GM18499 (cell line): ENCODE results near the gene MXRA8.
A peak's percentile ranks its signal among the peaks of the same experiment; 100 is the strongest.

Source experiments
- ATAC-seq: cut with Tn5 transposase; IDR thresholded peaks from one replicate; pipeline ENCODE4 v1.9.1; 2021; ENCODE audit warnings: moderate number of reproducible peaks; ENCODE audit not compliant: insufficient read depth, unreplicated experiment

The MXRA8 gene

DNA sequence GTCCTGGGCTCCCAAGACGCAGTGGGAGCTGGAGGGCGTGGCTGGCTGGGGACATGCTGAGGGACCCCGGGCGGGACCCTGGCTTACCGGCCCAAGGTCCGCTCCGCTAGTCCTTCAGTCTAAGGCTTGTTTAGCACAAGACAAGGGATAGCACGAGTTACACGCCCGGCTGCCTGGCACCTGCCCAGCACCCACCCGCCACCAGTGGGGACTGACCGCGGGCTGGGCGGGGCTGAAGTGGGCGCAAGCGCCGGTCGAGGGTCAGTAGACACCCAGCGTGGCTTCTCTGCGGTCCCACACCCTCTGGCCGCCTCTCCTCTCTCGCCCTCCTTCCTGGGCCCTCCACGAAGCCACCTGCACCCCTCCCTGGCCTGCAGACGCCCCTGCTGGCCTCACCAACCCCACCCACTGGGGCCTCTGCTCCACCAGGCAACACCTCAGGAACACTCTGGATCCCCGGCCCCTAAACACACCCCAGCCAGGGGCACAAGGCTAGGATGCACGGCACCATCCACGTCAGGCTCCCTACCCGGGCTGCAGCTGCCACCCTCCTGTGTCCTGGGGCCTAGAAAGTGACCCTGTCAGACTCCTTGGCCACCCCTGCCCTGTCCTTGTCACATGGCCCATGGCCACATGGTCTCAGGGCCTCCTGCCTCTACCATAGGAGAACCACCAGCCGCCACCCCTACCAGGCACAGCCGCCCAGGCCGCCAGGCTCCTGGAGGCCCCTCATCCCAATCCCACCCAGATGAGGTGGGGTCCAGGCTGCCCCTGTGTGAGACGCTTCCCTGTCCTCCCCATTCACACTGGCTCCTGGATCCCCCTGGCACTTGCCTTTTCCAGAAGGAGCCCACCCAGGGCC lies 21.2 kb downstream of the MXRA8 start:
- no peak for ATAC-seq

DNA sequence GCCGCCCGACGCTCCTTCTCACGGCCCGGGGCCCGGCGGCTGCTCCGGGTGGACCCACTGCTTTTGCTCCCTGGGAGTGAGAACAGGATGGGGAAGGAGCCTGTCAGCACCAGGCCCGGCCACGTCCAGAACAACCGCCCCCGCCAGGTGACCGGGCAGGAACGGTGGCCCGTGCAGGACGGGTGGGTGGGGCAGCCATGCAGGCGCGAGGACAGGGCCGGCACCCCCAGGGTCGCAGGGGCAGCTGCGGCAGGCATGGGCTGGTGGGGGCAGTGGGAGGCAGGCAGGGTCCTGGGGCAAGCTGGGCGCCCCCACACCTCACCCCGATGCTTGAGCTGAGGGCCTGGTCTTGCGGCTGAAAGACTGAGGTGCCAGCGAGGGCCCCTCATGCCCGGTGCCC lies 21.9 kb downstream of the MXRA8 start:
- no peak for ATAC-seq

DNA sequence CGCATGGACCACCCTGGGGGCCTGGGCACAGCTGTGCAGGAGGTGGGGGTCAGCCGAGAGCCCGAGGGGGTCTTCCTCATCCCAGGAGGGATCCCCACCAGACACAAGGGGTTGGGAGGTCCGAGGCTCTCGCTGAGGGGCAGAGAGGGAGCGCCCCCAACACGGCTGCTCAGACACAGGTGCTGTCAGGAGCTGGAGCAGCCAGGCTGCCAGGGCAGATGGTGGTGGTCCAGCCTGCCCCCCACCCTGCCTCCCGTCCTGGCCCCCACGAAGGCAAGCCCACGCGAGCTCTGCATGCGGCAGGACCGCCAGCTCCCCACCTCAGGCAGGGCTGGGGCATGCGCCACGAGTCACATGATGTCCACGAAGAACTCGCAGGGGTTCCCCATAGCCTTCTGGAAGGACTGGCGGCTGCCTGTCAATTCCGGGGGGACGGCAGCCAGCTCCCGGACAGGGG lies 22.5 kb downstream of the MXRA8 start:
- ATAC-seq, result no peak

DNA sequence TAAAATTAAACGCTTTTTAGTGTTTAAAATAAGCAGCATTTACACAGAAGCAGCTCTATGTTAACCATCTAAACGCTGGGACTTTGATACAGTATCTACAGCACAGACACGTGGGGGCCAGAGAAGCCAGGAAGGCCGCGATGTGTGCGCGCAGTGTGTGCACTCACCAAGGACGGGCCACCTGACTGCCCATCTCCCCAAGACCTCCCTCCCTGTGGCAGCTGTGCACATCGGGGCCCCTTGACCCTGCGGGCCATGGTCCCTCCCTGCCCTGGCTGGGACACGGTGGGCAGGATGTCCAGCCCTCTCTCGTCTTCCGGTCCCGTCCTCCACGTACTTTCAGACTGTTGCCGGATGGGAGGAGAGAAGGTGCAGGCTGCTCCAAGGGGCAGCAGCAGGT lies 23.1 kb downstream of the MXRA8 start:
- ATAC-seq, result no peak

DNA sequence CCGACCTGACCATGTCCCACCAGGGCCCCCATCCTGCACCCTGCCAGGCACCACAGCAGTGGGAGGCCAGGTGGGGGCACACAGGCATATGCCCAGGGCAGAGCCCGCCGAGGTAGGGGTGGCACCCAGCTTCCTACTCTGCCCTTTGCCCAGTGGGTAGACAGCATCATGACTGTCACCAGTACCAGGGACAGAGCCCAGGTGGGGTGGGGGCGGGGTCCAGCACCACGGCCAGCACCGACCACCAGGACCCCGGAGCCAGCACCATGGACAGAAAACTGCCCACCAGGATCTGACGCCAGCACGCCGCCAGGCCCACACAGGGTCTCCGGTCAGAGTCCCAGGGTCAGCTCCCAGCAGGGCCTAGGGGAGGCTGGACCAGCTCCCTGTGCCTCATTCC lies 23.5 kb downstream of the MXRA8 start:
- ATAC-seq, result no peak

DNA sequence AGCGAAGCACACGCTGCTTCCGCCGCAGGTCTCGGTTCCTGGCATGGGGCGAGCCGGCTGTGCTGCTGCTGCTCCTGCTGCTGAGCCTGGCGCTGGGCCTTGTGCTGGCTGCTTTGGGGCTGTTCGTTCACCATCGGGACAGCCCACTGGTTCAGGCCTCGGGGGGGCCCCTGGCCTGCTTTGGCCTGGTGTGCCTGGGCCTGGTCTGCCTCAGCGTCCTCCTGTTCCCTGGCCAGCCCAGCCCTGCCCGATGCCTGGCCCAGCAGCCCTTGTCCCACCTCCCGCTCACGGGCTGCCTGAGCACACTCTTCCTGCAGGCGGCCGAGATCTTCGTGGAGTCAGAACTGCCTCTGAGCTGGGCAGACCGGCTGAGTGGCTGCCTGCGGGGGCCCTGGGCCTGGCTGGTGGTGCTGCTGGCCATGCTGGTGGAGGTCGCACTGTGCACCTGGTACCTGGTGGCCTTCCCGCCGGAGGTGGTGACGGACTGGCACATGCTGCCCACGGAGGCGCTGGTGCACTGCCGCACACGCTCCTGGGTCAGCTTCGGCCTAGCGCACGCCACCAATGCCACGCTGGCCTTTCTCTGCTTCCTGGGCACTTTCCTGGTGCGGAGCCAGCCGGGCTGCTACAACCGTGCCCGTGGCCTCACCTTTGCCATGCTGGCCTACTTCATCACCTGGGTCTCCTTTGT lies 24.7 kb downstream of the MXRA8 start:
- ATAC-seq, result no peak

- ATAC-seq, result no peak
These were observed 25.4 kb downstream of the MXRA8 start for GRCh38 chr1:1332774-1333480.

- no peak for ATAC-seq
These were observed 26.2 kb downstream of the MXRA8 start for GRCh38 chr1:1332031-1332755.

DNA sequence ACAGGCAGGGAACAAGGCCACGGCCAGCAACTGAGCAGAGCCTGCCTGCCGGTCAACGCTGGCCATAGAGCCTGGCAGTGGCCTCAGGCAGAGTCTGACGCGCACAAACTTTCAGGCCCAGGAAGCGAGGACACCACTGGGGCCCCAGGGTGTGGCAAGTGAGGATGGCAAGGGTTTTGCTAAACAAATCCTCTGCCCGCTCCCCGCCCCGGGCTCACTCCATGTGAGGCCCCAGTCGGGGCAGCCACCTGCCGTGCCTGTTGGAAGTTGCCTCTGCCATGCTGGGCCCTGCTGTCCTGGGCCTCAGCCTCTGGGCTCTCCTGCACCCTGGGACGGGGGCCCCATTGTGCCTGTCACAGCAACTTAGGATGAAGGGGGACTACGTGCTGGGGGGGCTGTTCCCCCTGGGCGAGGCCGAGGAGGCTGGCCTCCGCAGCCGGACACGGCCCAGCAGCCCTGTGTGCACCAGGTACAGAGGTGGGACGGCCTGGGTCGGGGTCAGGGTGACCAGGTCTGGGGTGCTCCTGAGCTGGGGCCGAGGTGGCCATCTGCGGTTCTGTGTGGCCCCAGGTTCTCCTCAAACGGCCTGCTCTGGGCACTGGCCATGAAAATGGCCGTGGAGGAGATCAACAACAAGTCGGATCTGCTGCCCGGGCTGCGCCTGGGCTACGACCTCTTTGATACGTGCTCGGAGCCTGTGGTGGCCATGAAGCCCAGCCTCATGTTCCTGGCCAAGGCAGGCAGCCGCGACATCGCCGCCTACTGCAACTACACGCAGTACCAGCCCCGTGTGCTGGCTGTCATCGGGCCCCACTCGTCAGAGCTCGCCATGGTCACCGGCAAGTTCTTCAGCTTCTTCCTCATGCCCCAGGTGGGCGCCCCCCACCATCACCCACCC lies 27.0 kb downstream of the MXRA8 start, which contains the start of gene TAS1R3:
TAS1R3 (plus strand) TSS at position 213 of the 898 bp plus-strand sequence; CDS start at position 279, 66 bp downstream.
- no peak for ATAC-seq

- no peak for ATAC-seq
These were observed 27.8 kb downstream of the MXRA8 start for GRCh38 chr1:1330366-1331067.

DNA sequence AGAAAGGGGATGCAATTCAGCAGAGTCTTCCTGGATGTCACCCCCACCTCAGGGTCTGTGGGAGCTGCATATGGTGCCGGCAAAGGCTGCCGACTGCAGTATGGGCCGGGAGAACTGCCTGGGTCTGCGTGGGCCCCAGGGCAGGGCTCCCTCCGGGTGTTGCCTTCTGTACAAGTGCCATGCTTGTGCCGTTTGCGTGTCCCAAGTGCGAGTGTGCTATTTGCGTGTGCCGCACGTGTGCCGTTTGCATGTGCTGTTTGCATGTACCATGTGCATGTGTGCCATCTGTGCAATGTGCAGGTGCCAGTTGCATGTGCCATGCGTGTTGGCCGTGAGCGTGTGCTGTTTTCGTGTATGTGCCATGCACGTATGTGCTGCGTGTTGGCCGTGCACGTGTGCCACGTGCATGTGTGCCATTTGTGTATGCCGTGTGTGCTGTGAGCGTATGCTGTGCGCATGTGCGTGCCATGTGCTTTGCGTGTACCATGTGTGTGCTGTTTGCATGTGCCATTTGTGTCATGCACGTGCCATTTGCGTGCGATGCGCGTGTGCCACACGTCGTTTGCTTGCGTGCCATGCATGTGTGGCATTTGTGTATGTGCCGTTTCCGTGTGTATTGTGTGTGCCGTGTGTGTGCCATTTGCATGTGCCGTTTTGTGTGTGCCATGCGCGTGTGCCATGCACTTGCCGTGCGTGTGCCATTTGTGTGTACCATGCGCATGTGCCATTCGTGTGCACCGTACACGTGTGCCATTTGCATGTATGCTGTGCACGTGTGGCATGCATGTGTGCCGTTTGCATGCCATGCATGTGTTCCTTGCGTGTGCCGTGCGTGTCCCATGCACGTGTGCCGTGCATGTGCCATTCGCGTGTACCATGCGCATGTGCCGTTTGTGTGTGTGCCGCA lies 28.8 kb downstream of the MXRA8 start:
- no peak for ATAC-seq

- ATAC-seq, result no peak
These were observed 30.1 kb downstream of the MXRA8 start for GRCh38 chr1:1328254-1328653.

DNA sequence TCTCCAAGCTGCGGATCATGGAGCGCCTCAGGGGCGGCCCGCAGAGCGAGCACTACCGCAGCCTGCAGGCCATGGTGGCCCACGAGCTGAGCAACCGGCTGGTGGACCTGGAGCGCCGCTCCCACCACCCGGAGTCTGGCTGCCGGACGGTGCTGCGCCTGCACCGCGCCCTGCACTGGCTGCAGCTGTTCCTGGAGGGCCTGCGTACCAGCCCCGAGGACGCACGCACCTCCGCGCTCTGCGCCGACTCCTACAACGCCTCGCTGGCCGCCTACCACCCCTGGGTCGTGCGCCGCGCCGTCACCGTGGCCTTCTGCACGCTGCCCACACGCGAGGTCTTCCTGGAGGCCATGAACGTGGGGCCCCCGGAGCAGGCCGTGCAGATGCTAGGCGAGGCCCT lies 31.1 kb downstream of the MXRA8 start:
- ATAC-seq, result no peak

- ATAC-seq, result no peak
These were observed 32.2 kb downstream of the MXRA8 start for GRCh38 chr1:1326075-1326605.

DNA sequence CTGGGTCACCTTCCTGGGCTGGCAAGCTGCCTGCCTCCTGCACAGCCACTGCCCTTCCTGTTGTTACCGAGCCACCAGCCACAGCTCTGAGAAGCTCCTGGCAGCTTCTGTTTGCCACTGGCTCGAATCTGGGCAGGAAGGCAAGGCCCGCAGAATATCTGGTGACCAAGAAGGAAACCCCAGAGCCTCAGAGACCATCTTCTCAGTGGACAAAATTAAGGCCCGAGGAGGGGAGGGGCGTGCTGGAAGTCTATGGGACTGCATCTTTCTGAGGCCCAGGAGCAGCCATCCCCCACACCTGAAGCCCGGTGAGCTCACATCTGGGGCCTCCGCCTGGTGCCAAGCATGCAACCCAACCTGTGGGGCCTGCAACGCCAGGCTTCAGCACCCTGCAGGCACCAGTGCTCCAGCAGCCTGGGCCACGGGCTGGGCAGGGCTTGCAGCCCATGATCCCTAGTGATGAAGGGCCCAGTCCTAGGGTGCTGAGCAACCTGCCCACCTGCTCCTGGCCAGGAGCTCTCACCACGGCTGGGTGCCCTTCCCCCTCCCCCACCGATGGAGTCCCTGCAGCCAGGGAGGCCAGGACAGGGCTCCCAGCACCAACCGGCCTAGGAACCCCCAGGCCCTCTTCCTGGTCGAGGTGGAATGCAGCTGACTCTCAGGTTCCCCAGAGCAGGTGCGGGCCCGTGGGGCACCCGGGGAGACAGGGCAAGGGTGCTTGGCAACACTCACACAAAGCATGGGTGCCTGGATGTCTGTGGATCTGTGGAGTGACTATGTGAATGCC lies 32.9 kb downstream of the MXRA8 start:
- ATAC-seq, result no peak

- peak; percentile 64 for ATAC-seq
These were observed 33.6 kb downstream of the MXRA8 start, which contains the start of the genes CPTP and INTS11 for GRCh38 chr1:1324524-1325287. Gene CPTP, plus strand, starts transcription at chr1:1324802. Its CDS starts 2,109 bp downstream, at chr1:1326911. Gene INTS11, minus strand, starts transcription at chr1:1324660. Its CDS starts 52 bp downstream, at chr1:1324608.
